B cell (primary cell): ENCODE data around the gene CPA1. TPM values are rescaled to one million over a fixed set of nuclear protein-coding genes. Genes with fewer than 3 reads are reported as not detected.

ENCODE experiments used
- ATAC-seq: fragments of 200-7000 bp; cut with Tn5 transposase; one replicate; pipeline ENCODE4 v1.10.0; 2021; ENCODE audit warnings: low read depth, mild to moderate bottlenecking, moderate number of reproducible peaks, moderate library complexity
- CTCF ChIA-PET: fragments of 350-600 bp; sonication (Branson Sonifier 250); formaldehyde crosslinking; loops from one replicate; lab custom pipeline; 2021; ENCODE audit warnings: antibody characterized with exemption, inconsistent platforms; lab: Charles Lee
- POLR2A ChIA-PET: fragments of 350-600 bp; sonication (Branson Sonifier 250); formaldehyde crosslinking; loops from one replicate; lab custom pipeline; 2021; ENCODE audit warnings: antibody characterized with exemption; lab: Charles Lee
- DNase-seq: peaks from one replicate; pipeline ENCODE4 v3.0.0; 2013
- H2AFZ ChIP-seq: 2 replicates; pipeline ENCODE4 v1.6.1; 2012; ENCODE audit warnings: mild to moderate bottlenecking, low read depth, low read length; ENCODE audit not compliant: insufficient read depth, poor library complexity, severe bottlenecking
- H3K27ac ChIP-seq, 2 donors: 1 replicate in 1 of 2; 2 replicates in 1 of 2; pipeline ENCODE4 v1.5.1; 2012 to 2013; ENCODE audit warnings: low read length in 2 of 2, mild to moderate bottlenecking in 2 of 2, moderate library complexity in 1 of 2
- H3K27me3 ChIP-seq, 4 experiments: fragments of 200-600 bp in 1 of 4; sonication (generic) in 1 of 4; replicated peaks in 1 of 4; 1 replicate in 2 of 4; 2 replicates in 2 of 4; pipeline versions ENCODE4 v1.6.1 to v1.7.0; 2013 to 2016; ENCODE audit warnings: low read length in 3 of 4, mild to moderate bottlenecking in 2 of 4, mixed read lengths in 1 of 4, moderate library complexity in 1 of 4; ENCODE audit not compliant: insufficient read depth in 4 of 4, control insufficient read depth in 3 of 4; ENCODE audit errors: control extremely low read depth in 1 of 4
- H3K36me3 ChIP-seq, 2 experiments: replicated peaks in 1 of 2; 1 replicate in 1 of 2; 2 replicates in 1 of 2; pipeline versions ENCODE4 v1.6.1 to v1.7.1; 2013; ENCODE audit warnings: low read length in 1 of 2; ENCODE audit not compliant: insufficient read depth in 2 of 2, control insufficient read depth in 1 of 2; ENCODE audit errors: control extremely low read depth in 1 of 2, extremely low read depth in 1 of 2
- H3K4me1 ChIP-seq, 2 donors: fragments of 200-600 bp in 1 of 2; sonication (generic) in 1 of 2; 1 replicate in 1 of 2; 2 replicates in 1 of 2; pipeline versions ENCODE4 v1.5.1 to v1.6.1; 2013 to 2017; ENCODE audit warnings: low read length in 2 of 2; ENCODE audit not compliant: control insufficient read depth in 2 of 2, insufficient read depth in 2 of 2
- H3K4me2 ChIP-seq: replicated peaks from 2 replicates; pipeline ENCODE3; 2012; ENCODE audit warnings: mild to moderate bottlenecking, low read depth, low read length; ENCODE audit not compliant: poor library complexity, severe bottlenecking
- H3K4me3 ChIP-seq, 5 experiments: fragments of 200-600 bp in 1 of 5; sonication (generic) in 1 of 5; 1 replicate in 3 of 5; 2 replicates in 2 of 5; pipeline versions ENCODE4 v1.5.1 to v1.7.0; 2011 to 2016; ENCODE audit warnings: low read length in 4 of 5, mild to moderate bottlenecking in 4 of 5, low read depth in 2 of 5, control low read depth in 1 of 5, moderate library complexity in 1 of 5; ENCODE audit not compliant: insufficient read depth in 1 of 5; ENCODE audit errors: control extremely low read depth in 1 of 5, extremely low read depth in 1 of 5
- H3K79me2 ChIP-seq: fragments of 200-600 bp; sonication (generic); one replicate; pipeline ENCODE4 v1.6.0; 2016; ENCODE audit warnings: low read length; ENCODE audit not compliant: control insufficient read depth, insufficient read depth
- H3K9ac ChIP-seq: fragments of 200-600 bp; sonication (generic); 2 replicates; pipeline ENCODE4 v1.6.1; 2017; ENCODE audit warnings: mild to moderate bottlenecking, low read length, moderate library complexity
- H3K9me3 ChIP-seq, 3 donors: one replicate each; pipeline versions ENCODE4 v1.6.1 to v1.7.1; 2013; ENCODE audit warnings: low read length in 2 of 3; ENCODE audit not compliant: control insufficient read depth in 2 of 3, insufficient read depth in 1 of 3; ENCODE audit errors: control extremely low read depth in 1 of 3
- H4K20me1 ChIP-seq: 2 replicates; pipeline ENCODE4 v1.6.0; 2012; ENCODE audit warnings: mild to moderate bottlenecking, low read length; ENCODE audit not compliant: insufficient read depth, control insufficient read depth, poor library complexity, severe bottlenecking
- H3K27ac Mint-ChIP-seq: one replicate; pipeline ENCODE4 v1.8.0; 2021; ENCODE audit warnings: mixed read lengths
- H3K27me3 Mint-ChIP-seq: one replicate; pipeline ENCODE4 v1.8.0; 2021; ENCODE audit warnings: mixed read lengths
- H3K4me1 Mint-ChIP-seq: one replicate; pipeline ENCODE4 v1.8.0; 2021; ENCODE audit warnings: mixed read lengths
- H3K4me3 Mint-ChIP-seq: one replicate; pipeline ENCODE4 v1.8.0; 2021; ENCODE audit warnings: mixed read lengths
- H3K9me3 Mint-ChIP-seq: one replicate; pipeline ENCODE4 v1.8.0; 2022; ENCODE audit warnings: mixed read lengths; ENCODE audit not compliant: insufficient read depth
- EZH2 ChIP-seq: IDR thresholded peaks from 2 replicates; pipeline ENCODE4 v1.6.1; 2012; ENCODE audit warnings: borderline replicate concordance, low read depth, mild to moderate bottlenecking, moderate library complexity, low read length; ENCODE audit not compliant: insufficient read depth, poor library complexity, severe bottlenecking
- WGBS: methylation state at CpG from one replicate; pipeline ENCODE4 v1.1.5; 2013; ENCODE audit warnings: missing lambda C conversion rate; ENCODE audit not compliant: insufficient coverage; 5-methylcytosine and 5-hydroxymethylcytosine counted together
- intact Hi-C: fragments of 100-400 bp; cut with micrococcal nuclease; formaldehyde crosslinking; loops from one replicate; pipeline ENCODE4 v1.10.0; 2022
- polyA minus RNA-seq: library from RNA; depleted of rRNA, polyadenylated mRNA; stranded (reverse); fragments of >200 nt; gene quantifications from 2 replicates; pipeline ENCODE4 v1.2.3, GENCODE V29; 2012
- polyA plus RNA-seq: library from polyadenylated mRNA; depleted of rRNA; stranded (reverse); fragments of >200 nt; gene quantifications from 2 replicates; pipeline ENCODE4 v1.2.3, GENCODE V29; 2012
- total RNA-seq, 2 donors: library from RNA; stranded (reverse); fragments of 120-200 nt in 1 of 2; gene quantifications; 1 replicate in 1 of 2; 2 replicates in 1 of 2; pipeline versions ENCODE4 v1.2.3 to v1.2.4, GENCODE V29; 2013 to 2022
- TF ChIP-seq, protein P1 (sequence below): fragments of 200-600 bp; IDR thresholded peaks from one replicate; pipeline ENCODE4 v1.8.0; 2022; ENCODE audit warnings: antibody characterized with exemption, mild to moderate bottlenecking

Gene CPA1
- total RNA-seq (not detected in 2 replicates), polyA plus RNA-seq (not detected in 2 replicates), polyA minus RNA-seq (not detected in 2 replicates)
- total RNA-seq (2013), result 0.12 TPM

DNA sequence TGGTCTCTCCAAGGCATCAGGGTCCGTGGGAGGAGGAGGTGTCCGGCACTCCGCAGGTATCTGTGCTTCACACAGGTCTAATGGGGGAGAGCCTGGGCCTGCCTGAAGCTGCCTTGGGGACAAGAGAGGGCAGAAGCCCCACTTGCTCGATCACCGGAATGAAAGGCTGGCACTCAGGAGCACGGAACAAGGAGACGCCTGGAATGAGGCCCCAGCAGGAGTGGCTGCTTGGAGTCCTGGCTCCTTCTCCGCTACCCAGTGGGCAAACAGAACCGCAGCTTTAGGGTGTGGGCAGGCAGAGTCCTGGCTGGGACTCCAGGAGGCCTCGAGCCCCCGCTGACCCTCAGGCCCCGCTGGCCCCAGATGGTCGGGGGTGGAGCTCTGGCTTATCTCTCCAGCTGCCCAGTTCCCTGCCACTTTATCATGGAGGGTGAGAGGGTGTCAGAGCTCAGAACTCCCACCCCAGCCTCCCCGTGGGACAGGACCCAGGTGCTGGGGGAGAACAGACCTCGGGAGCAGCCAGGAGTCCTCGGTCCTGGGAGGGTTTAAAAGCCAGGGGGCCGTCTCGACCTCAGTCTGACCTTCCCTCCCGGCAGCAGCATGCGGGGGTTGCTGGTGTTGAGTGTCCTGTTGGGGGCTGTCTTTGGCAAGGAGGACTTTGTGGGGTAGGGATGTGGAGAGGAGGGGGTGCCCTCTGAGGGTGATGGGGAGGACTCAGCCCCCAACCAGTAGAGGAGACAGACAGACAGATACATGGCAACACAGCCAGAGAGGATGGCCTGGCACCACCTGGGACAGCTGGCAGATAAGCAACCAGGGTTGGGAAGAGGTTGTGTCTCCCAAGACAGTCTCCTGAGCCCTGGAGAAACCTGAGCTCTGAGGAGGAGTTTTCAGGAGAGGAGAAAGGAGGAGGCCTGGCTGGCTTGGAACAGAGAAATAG, at the start of gene CPA1:
Gene CPA1, plus strand, starts transcription at position 574 of the 940 bp plus-strand sequence. Its CDS starts 27 bp downstream, at position 601.
- Histone ChIP-seq H2AFZ (no peak within 1 kb of the TSS), H3K27ac (no peak within 1 kb of the TSS), H4K20me1 (no peaks in the 10 kb centered on the region), H3K9me3 (peaks cover 0 to 19% (median 0%) of the 10 kb centered on the region in 3 donors), H3K4me1 (no peaks in the 10 kb centered on the region), H3K36me3 (no peaks in the 10 kb centered on the region), H3K79me2 (no peaks in the 10 kb centered on the region), H3K4me2 (no peak within 1 kb of the TSS), H3K27me3 (no peaks in the 10 kb centered on the region), H3K9ac (no peak within 1 kb of the TSS), H3K4me3 (no peak within 1 kb of the TSS)
- Mint-ChIP-seq H3K4me3 (no peak within 1 kb of the TSS), H3K27ac (no peak within 1 kb of the TSS), H3K9me3 (peaks cover 5% of the 10 kb centered on the region), H3K27me3 (no peaks in the 10 kb centered on the region), H3K4me1 (no peaks in the 10 kb centered on the region)
- TF ChIP-seq, protein P1, sequence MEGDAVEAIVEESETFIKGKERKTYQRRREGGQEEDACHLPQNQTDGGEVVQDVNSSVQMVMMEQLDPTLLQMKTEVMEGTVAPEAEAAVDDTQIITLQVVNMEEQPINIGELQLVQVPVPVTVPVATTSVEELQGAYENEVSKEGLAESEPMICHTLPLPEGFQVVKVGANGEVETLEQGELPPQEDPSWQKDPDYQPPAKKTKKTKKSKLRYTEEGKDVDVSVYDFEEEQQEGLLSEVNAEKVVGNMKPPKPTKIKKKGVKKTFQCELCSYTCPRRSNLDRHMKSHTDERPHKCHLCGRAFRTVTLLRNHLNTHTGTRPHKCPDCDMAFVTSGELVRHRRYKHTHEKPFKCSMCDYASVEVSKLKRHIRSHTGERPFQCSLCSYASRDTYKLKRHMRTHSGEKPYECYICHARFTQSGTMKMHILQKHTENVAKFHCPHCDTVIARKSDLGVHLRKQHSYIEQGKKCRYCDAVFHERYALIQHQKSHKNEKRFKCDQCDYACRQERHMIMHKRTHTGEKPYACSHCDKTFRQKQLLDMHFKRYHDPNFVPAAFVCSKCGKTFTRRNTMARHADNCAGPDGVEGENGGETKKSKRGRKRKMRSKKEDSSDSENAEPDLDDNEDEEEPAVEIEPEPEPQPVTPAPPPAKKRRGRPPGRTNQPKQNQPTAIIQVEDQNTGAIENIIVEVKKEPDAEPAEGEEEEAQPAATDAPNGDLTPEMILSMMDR, result no peak
- TF ChIP-seq EZH2, result no peak
- POLR2A ChIA-PET, result no interaction called here
- intact Hi-C loops, result no loop called here
- DNase-seq, result no peak
- 90% methylated on average over 18 of the region's 20 CpGs for WGBS
- ATAC-seq, result no peak
- CTCF ChIA-PET, result no interaction called here
